Neural progenitor cell (in vitro differentiated cells): Measurements from ENCODE around the gene HOXA5.

Experiments used
- EZH2 ChIP-seq: fragments of 200-600 bp; sonication (generic); IDR thresholded peaks from 2 replicates; pipeline ENCODE4 v1.6.1; 2017; ENCODE audit warnings: antibody characterized with exemption, mild to moderate bottlenecking, moderate library complexity
- EZH2phosphoT487 ChIP-seq: fragments of 200-600 bp; sonication (generic); IDR thresholded peaks from 2 replicates; pipeline ENCODE4 v1.6.1; 2017; ENCODE audit warnings: antibody characterized with exemption
- TF ChIP-seq, protein P1 (sequence below): fragments of 200-600 bp; sonication (generic); IDR thresholded peaks from 2 replicates; pipeline ENCODE4 v1.5.1; 2017; ENCODE audit warnings: antibody characterized with exemption, mild to moderate bottlenecking

GRCh38 chr7:27109466-27110185, 33.9 kb downstream of the HOXA5 start:
- TF ChIP-seq, protein P1, sequence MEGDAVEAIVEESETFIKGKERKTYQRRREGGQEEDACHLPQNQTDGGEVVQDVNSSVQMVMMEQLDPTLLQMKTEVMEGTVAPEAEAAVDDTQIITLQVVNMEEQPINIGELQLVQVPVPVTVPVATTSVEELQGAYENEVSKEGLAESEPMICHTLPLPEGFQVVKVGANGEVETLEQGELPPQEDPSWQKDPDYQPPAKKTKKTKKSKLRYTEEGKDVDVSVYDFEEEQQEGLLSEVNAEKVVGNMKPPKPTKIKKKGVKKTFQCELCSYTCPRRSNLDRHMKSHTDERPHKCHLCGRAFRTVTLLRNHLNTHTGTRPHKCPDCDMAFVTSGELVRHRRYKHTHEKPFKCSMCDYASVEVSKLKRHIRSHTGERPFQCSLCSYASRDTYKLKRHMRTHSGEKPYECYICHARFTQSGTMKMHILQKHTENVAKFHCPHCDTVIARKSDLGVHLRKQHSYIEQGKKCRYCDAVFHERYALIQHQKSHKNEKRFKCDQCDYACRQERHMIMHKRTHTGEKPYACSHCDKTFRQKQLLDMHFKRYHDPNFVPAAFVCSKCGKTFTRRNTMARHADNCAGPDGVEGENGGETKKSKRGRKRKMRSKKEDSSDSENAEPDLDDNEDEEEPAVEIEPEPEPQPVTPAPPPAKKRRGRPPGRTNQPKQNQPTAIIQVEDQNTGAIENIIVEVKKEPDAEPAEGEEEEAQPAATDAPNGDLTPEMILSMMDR: no peak
- TF ChIP-seq EZH2phosphoT487 (no peak), EZH2 (no peak)
